NCI-H524 treated with DMSO at 0.1 percent for 48 hours (cell line): ENCODE measurements around the gene GSE1.

Experiments used
- DNase-seq: peaks from one replicate; lab custom pipeline; 2025; lab: John Stamatoyannopoulos, UW

The GSE1 gene

DNA sequence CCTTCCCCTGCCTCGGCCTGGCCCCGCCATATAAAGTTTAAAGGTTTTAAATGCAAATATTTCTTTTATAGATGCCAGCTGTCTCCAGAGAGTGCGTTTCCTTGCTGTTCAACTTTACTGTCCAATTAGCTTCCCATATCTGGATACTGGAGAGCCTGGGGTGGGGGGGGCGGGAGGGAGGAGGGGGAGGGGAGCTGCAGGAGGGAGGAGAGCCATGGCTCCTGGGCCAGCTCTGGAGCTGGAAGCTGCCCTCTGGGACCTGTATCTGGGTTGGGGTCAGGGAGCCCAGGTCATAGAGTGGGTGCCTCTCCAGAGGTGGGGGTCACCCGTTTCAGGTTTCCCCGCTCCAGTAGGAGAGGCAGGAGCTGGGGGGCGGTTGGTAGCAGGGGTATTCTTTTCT, 6.2 kb upstream of the GSE1 start:
- no peak for DNase-seq

DNA sequence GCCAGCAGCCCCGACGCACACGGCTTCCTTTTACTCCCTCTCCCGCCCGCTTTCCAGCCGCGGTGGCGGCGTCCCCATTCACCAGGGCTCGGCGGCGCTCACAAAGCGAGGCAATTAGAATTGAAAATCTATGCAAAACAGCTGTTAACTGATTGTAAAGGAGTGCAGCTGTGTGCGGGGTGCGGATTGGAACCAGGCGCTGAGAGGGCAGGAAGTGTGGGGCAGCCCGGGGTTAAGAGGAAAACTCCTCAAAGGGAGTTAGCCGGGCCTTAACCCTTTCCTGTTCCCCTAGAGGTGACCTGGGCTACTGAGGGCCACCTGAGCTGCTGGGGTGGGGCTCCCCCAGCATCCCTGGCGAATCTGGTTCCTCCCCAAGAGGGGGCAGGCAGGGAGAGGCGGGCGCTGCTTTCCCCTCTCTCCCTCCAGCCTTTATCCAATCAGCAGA, 5.8 kb upstream of the GSE1 start:
- DNase-seq, result no peak

GRCh38 chr16:85607796-85608514, 5.2 kb upstream of the GSE1 start:
- DNase-seq, result no peak

- no peak for DNase-seq
Observed at GRCh38 chr16:85608515-85608885, 4.6 kb upstream of the GSE1 start.

DNA sequence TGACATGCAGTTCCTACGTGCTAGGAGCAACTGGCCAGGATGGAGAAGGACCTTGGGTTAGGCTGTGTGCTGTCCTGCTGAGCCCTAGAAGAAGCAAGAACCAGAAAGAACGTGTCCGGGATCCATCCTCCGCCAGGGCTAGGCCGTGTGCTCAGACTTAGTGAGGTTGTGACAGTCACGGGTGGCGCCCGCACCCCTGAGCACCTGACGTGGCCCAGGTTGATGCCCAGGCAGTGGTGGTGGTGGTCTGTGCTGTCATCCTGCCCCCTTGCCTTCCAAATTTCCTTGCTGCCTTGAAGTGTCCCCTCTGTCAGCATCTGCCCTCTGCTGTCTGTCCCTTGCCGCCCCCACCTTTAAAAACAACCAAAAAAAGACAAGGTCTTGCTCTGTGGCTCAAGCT, 4.2 kb upstream of the GSE1 start:
- DNase-seq, result no peak

- DNase-seq, result no peak
Observed at GRCh38 chr16:85609539-85609938, 3.6 kb upstream of the GSE1 start.

- DNase-seq, result no peak
Observed at GRCh38 chr16:85610059-85610445, 3.1 kb upstream of the GSE1 start.

GRCh38 chr16:85610446-85611193, 2.5 kb upstream of the GSE1 start:
- peak; percentile 65 for DNase-seq

DNA sequence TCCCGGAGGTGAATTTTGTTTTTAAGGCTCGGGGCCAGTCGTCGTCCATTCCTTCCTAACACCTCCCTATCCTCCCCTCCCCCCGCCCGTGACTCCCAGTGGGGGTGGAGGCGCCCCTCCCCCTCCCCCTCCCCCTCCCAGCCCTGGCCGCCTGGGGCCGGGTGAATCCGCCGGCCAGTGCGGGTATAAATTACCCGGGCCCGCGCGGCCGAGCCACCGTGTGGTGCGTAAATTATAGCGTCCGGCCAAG, 2.0 kb upstream of the GSE1 start:
- no peak for DNase-seq

DNA sequence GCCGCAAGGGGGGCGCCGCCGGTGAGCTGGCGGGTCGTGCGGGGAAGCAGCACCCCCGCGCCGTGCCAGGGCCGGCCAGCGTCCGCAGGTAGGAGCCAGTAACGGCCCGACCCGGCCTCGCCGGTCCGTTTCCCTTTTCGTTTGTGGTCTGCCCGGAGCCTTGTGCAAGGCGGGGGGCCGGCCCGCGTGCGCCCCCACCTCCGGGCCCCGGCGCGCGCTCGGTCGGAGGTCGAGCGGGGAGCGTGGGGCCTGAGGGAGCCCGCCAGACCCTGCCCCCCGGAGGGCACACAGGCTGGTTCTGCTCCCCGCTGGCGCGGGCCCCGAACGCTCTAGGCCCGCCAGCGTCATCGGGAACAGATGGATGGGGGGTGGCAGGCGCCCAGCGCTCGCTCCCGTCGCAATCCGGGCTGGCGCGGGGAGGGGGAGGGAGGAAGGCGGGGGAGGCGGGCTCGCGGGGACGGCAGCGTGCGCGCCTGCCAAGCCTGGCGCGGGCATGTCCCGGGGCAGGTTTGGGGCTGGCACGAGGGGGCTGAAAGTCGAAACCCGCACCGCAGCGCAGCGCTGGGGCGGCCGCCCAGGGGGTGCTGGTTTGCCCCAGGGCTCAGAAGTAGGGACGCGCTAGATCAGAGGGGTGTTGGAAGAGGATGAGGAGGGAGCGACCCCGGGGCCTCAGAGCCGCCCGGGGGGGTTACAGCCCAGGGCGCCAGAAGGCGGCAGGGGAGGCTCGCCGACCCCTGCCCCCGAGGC, 1.5 kb upstream of the GSE1 start:
- peak; percentile 70 for DNase-seq

- peak; percentile 58 for DNase-seq
Observed at GRCh38 chr16:85612191-85612800, 826 bp upstream of the GSE1 start.

GRCh38 chr16:85613604-85614337, 649 bp downstream of the GSE1 start:
- no peak for DNase-seq

GRCh38 chr16:85614338-85615013, 1.4 kb downstream of the GSE1 start:
- DNase-seq, result no peak

- DNase-seq, result no peak
Observed at GRCh38 chr16:85615014-85615851, 2.1 kb downstream of the GSE1 start.

- DNase-seq, result no peak
Observed at GRCh38 chr16:85615852-85616606, 2.9 kb downstream of the GSE1 start.

GRCh38 chr16:85616607-85617321, 3.6 kb downstream of the GSE1 start:
- DNase-seq, result no peak

- DNase-seq, result no peak
Observed at GRCh38 chr16:85617948-85618347, 4.8 kb downstream of the GSE1 start.

DNA sequence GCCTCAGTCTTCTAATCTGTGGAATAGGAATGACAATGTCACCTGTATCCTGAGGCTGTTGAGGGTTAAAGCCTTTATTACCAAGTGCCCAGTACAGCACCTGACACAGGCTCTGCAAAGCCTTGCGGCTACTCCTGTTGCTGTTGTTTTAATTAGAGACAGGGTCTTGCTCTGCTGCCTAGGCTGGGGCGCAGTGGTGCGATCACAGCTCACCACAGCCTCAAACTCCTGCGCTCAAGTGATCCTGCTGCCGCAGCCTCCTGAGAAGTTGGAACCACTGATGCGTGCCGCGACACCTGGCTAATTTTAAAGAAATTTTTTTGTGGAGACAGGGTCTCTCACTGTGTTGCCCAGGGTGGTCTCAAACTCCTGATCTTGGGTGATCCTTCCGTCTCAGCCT, 5.4 kb downstream of the GSE1 start:
- DNase-seq, result no peak
